NB4 (cell line): ENCODE data around the gene BLOC1S6.

ENCODE experiments used
- POLR2A ChIP-seq: IDR thresholded peaks from 2 replicates; pipeline ENCODE4 v1.6.1; 2011; ENCODE audit warnings: mild to moderate bottlenecking; ENCODE audit not compliant: insufficient read length; ENCODE audit errors: extremely low read depth
- TF ChIP-seq, protein P1 (sequence below): IDR thresholded peaks from one replicate; pipeline ENCODE4 v1.5.1; 2012; ENCODE audit warnings: low read depth, low read length

DNA sequence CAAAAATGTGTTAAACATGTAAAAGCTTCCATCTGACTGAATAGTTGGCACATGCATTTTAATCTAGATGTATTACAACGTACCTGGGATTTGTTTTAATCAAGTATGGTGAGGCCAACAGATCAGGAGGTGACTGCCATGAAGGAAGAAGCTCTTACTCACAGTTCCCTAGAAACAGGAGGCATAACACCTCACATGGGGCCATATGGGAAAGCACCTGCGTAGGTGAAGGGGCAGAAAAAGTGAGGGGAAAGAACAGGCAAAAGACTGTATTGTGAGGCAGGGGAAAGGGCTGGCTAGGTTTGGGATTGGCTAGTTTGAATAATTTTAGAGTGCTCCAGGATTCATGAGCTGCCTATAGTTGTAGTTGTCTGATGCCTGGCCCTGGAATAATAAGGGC lies 57.3 kb downstream of the BLOC1S6 start:
- TF ChIP-seq, protein P1, sequence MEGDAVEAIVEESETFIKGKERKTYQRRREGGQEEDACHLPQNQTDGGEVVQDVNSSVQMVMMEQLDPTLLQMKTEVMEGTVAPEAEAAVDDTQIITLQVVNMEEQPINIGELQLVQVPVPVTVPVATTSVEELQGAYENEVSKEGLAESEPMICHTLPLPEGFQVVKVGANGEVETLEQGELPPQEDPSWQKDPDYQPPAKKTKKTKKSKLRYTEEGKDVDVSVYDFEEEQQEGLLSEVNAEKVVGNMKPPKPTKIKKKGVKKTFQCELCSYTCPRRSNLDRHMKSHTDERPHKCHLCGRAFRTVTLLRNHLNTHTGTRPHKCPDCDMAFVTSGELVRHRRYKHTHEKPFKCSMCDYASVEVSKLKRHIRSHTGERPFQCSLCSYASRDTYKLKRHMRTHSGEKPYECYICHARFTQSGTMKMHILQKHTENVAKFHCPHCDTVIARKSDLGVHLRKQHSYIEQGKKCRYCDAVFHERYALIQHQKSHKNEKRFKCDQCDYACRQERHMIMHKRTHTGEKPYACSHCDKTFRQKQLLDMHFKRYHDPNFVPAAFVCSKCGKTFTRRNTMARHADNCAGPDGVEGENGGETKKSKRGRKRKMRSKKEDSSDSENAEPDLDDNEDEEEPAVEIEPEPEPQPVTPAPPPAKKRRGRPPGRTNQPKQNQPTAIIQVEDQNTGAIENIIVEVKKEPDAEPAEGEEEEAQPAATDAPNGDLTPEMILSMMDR, result no peak
- TF ChIP-seq POLR2A, result no peak
